Progenitor cell of endocrine pancreas (in vitro differentiated cells): ENCODE results near the gene RAB3C. TPM values are rescaled to one million over a fixed set of nuclear protein-coding genes. Genes with fewer than 3 reads are reported as not detected.

Experiments used
- DNase-seq: peaks from one replicate; pipeline ENCODE4 v3.0.0; 2021; ENCODE audit warnings: low spot score; ENCODE audit not compliant: unreplicated experiment
- H3K27ac Mint-ChIP-seq: 2 replicates; pipeline ENCODE4 v1.8.0; 2021; ENCODE audit warnings: mild to moderate bottlenecking, moderate library complexity, mixed read lengths
- H3K27me3 Mint-ChIP-seq: 2 replicates; pipeline ENCODE4 v1.8.0; 2021; ENCODE audit warnings: mixed read lengths
- H3K36me3 Mint-ChIP-seq: 2 replicates; pipeline ENCODE4 v1.8.0; 2022; ENCODE audit warnings: mixed read lengths; ENCODE audit not compliant: insufficient read depth
- H3K4me1 Mint-ChIP-seq: 2 replicates; pipeline ENCODE4 v1.8.0; 2021; ENCODE audit warnings: low read depth, mixed read lengths
- H3K4me3 Mint-ChIP-seq: 2 replicates; pipeline ENCODE4 v1.8.0; 2021; ENCODE audit warnings: low read depth, mild to moderate bottlenecking, moderate library complexity, mixed read lengths
- H3K9me3 Mint-ChIP-seq: 2 replicates; pipeline ENCODE4 v1.8.0; 2021; ENCODE audit warnings: low read depth, mixed read lengths
- CTCF ChIP-seq: fragments of 200-600 bp; sonication (generic); IDR thresholded peaks from one replicate; pipeline ENCODE4 v1.5.0; 2021; ENCODE audit warnings: antibody characterized with exemption, mild to moderate bottlenecking; ENCODE audit not compliant: unreplicated experiment
- total RNA-seq: library from RNA; stranded (reverse); gene quantifications from 2 replicates; pipeline ENCODE4 v1.2.1, GENCODE V29; 2021

The RAB3C gene
- total RNA-seq, 1 donor from 2014 or later = 25.2 TPM

- Mint-ChIP-seq H3K36me3 (no peaks in the 10 kb centered on the region), H3K9me3 (no peaks in the 10 kb centered on the region), H3K4me1 (peaks cover 6% of the 10 kb centered on the region), H3K27me3 (no peaks in the 10 kb centered on the region), H3K27ac (no peak overlapping the region), H3K4me3 (no peak overlapping the region)
- DNase-seq = no peak
- no peak for TF ChIP-seq CTCF
These were observed 231.0 kb downstream of the RAB3C start for GRCh38 chr5:58813855-58814254.

GRCh38 chr5:58816181-58816731, 233.4 kb downstream of the RAB3C start:
- DNase-seq = no peak
- peaks cover 2% of the 10 kb centered on the region for H3K4me1 Mint-ChIP-seq
- no peak overlapping the region for H3K4me3 Mint-ChIP-seq
- H3K27ac Mint-ChIP-seq = no peak overlapping the region
- no peaks in the 10 kb centered on the region for H3K27me3 Mint-ChIP-seq
- H3K9me3 Mint-ChIP-seq = no peaks in the 10 kb centered on the region
- H3K36me3 Mint-ChIP-seq = no peaks in the 10 kb centered on the region
- no peak for TF ChIP-seq CTCF

GRCh38 chr5:58818465-58818864, 235.6 kb downstream of the RAB3C start:
- Mint-ChIP-seq H3K36me3 (no peaks in the 10 kb centered on the region), H3K4me1 (no peaks in the 10 kb centered on the region), H3K27me3 (no peaks in the 10 kb centered on the region), H3K9me3 (no peaks in the 10 kb centered on the region), H3K27ac (no peak overlapping the region), H3K4me3 (no peak overlapping the region)
- TF ChIP-seq CTCF = no peak
- no peak for DNase-seq

- peaks cover 17% of the 10 kb centered on the region for H3K4me1 Mint-ChIP-seq
- H3K4me3 Mint-ChIP-seq = no peak overlapping the region
- DNase-seq = no peak
- no peaks in the 10 kb centered on the region for H3K27me3 Mint-ChIP-seq
- H3K36me3 Mint-ChIP-seq = no peaks in the 10 kb centered on the region
- no peaks in the 10 kb centered on the region for H3K9me3 Mint-ChIP-seq
- TF ChIP-seq CTCF = no peak
- H3K27ac Mint-ChIP-seq = no peak overlapping the region
These were observed 242.6 kb downstream of the RAB3C start for GRCh38 chr5:58825441-58825840.

GRCh38 chr5:58825899-58826298, 243.0 kb downstream of the RAB3C start:
- Mint-ChIP-seq H3K4me1 (peaks cover 17% of the 10 kb centered on the region), H3K9me3 (no peaks in the 10 kb centered on the region), H3K4me3 (no peak overlapping the region), H3K27ac (no peak overlapping the region), H3K36me3 (no peaks in the 10 kb centered on the region), H3K27me3 (no peaks in the 10 kb centered on the region)
- no peak for TF ChIP-seq CTCF
- DNase-seq = no peak
